ENCODE results near the gene SAP130. TPM values are rescaled to one million over a fixed set of nuclear protein-coding genes. Genes with fewer than 3 reads are reported as not detected.

SAP130 gene
- total and polyA plus RNA-seq, 2 of the 8 experiments (the other 6 are each of a cell fraction or from before 2014, with no cell fraction given): 51.4 to 54.3 TPM

DNA sequence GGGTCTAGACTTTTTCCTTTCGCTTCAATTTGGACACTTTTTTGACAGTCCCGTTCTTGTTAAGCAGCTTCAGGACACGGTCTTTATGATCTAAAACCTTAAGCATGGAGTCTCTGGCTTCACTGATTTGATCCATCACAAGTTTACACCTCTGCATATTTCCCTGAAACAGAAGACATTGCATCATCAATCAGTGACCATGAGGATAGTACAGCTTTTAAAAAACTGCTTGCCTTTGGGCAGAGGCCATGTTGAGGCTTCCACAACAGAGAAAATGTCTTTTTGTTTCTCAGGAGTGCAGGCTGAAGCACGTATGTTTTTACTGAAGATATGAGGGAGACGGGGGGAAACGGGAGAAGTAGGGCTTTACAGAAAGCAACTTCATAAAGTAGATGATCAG, 85.9 kb downstream of the SAP130 start:
- Histone ChIP-seq H2BK20ac (ENCODE audit: low read length) (no peak overlapping the region), H3K9ac (replicated peaks in 1 of 4; ENCODE audit: extremely low read depth in 1 of 4, low read depth in 3 of 4, low read length in 3 of 4) (no peak overlapping the region), H3K18ac (ENCODE audit: extremely low read depth, low read length) (no peak overlapping the region), H3K27ac (ENCODE audit: low read depth, low read length) (no peak overlapping the region), H2AFZ (ENCODE audit: low read length) (no peak overlapping the region), H2BK15ac (ENCODE audit: low read length) (no peak overlapping the region), H3K4me2 (ENCODE audit: insufficient read depth in 1 of 2, low read depth in 2 of 2, low read length in 2 of 2) (no peak overlapping the region), H3K4ac (replicated peaks; ENCODE audit: insufficient read length, low read depth, low read length) (no peak overlapping the region), H3K79me1 (ENCODE audit: low read depth, low read length) (no peaks in the 10 kb centered on the region), H3K4me1 (replicated peaks in 1 of 4; ENCODE audit: control insufficient read depth in 3 of 4, insufficient read depth in 4 of 4, low read length in 3 of 4) (no peaks in the 10 kb centered on the region), H3K56ac (replicated peaks; ENCODE audit: insufficient read length, low read depth, low read length) (no peak overlapping the region), H4K5ac (ENCODE audit: insufficient read length, low read depth, low read length) (no peak overlapping the region), H4K8ac (ENCODE audit: extremely low read depth, insufficient read depth, low read length) (no peak overlapping the region), H2BK120ac (replicated peaks; ENCODE audit: low read depth, low read length) (no peak overlapping the region), H2BK12ac (ENCODE audit: low read depth, low read length) (no peak overlapping the region), H3K14ac (ENCODE audit: insufficient read length) (no peak overlapping the region), H3K36me3 (ENCODE audit: control insufficient read depth in 2 of 4, insufficient read depth in 4 of 4, low read length in 3 of 4) (peaks cover 14 to 55% (median 40%) of the 10 kb centered on the region in 4 experiments), H4K91ac (replicated peaks; ENCODE audit: insufficient read length, low read length) (no peak overlapping the region), H3K4me3 (ENCODE audit: extremely low read depth in 1 of 4, insufficient read depth in 2 of 4, low read depth in 3 of 4, low read length in 4 of 4) (no peak overlapping the region), H2AK5ac (ENCODE audit: low read depth, low read length) (no peak overlapping the region), H3K9me3 (ENCODE audit: insufficient read depth in 2 of 2, low read depth in 1 of 2, low read length in 1 of 2) (no peaks in the 10 kb centered on the region), H2BK5ac (ENCODE audit: low read depth, low read length) (no peak overlapping the region), H3K23me2 (ENCODE audit: low read depth, low read length) (no peaks in the 10 kb centered on the region), H3K79me2 (ENCODE audit: control insufficient read depth in 1 of 2, insufficient read depth in 2 of 2, low read length in 2 of 2) (no peaks in the 10 kb centered on the region), H3K23ac (ENCODE audit: insufficient read length) (no peak overlapping the region), H3K27me3 (replicated peaks in 1 of 4; ENCODE audit: control insufficient read depth in 3 of 4, extremely low read depth in 1 of 4, insufficient read depth in 3 of 4, low read length in 3 of 4) (no peaks in the 10 kb centered on the region), H4K20me1 (replicated peaks in 1 of 2; ENCODE audit: control insufficient read depth in 1 of 2, insufficient read depth in 2 of 2, low read length in 2 of 2) (peaks cover 0 to 2% of the 10 kb centered on the region in 2 experiments)
- FAIRE-seq (no peak), DNase-seq (ENCODE audit: low read depth in 1 of 2, low spot score in 2 of 2) (no peak)
- CTCF ChIA-PET (ENCODE audit: partially characterized antibody): no interaction called here
- POLR2A ChIA-PET (ENCODE audit: partially characterized antibody): no interaction called here
- 86% methylated on average over 6 of the region's 6 CpGs; no CpG with 5 or more reads in 1 of the 2 experiments for WGBS, 2 experiments (ENCODE audit: extremely low coverage in 1 of 2, insufficient coverage in 1 of 2, insufficient read length in 1 of 2, insufficient replicate concordance in 2 of 2, low coverage in 1 of 2, low lambda C conversion rate in 2 of 2, missing lambda C conversion rate in 1 of 2)
- TF ChIP-seq SP1 (IDR thresholded peaks at IDR 0.05; ENCODE audit: low read depth, low read length) (no peak), HDAC2 (IDR thresholded peaks at IDR 0.05; ENCODE audit: borderline replicate concordance in 1 of 2, low read depth in 2 of 2, low read length in 2 of 2) (no peak), CREB1 (IDR thresholded peaks at IDR 0.05) (no peak), CHD2 (IDR thresholded peaks at IDR 0.05; ENCODE audit: low read length) (no peak), CTBP2 (IDR thresholded peaks at IDR 0.05; ENCODE audit: borderline replicate concordance, insufficient read depth, insufficient read length, low read length) (no peak), JUND (IDR thresholded peaks at IDR 0.05; ENCODE audit: low read length) (no peak), RFX5 (IDR thresholded peaks at IDR 0.05; ENCODE audit: borderline replicate concordance, low read depth, low read length) (no peak), GABPA (IDR thresholded peaks at IDR 0.05; ENCODE audit: borderline replicate concordance, insufficient read depth, low read length) (no peak), FOSL1 (IDR thresholded peaks at IDR 0.05; ENCODE audit: insufficient read depth, low read depth, low read length) (no peak), POU5F1 (IDR thresholded peaks at IDR 0.05; ENCODE audit: low read depth, low read length) (no peak), ZNF274 (IDR thresholded peaks at IDR 0.05; ENCODE audit: borderline replicate concordance, extremely low read depth, low read length) (no peak), SAP30 (IDR thresholded peaks at IDR 0.05; ENCODE audit: insufficient read depth, insufficient replicate concordance, low read length) (no peak), GTF2F1 (IDR thresholded peaks at IDR 0.05; ENCODE audit: borderline replicate concordance, low read depth, low read length) (no peak), ASH2L (IDR thresholded peaks at IDR 0.05; ENCODE audit: low read length) (no peak), TCF12 (IDR thresholded peaks at IDR 0.05; ENCODE audit: low read depth, low read length) (no peak), CBX5 (IDR thresholded peaks at IDR 0.05; ENCODE audit: low read depth, low read length) (no peak)

Data from H1 (cell line).